Stimulated activated CD4-positive, alpha-beta T cell treated with anti-CD3 and anti-CD28 coated beads, Interleukin-1b, Interleukin-23, amount 100 ng/mL, for 1 hour (primary cell): ENCODE data around the gene C19orf73.
"Not testable (repeated sequence)": the region's sequence is repeated elsewhere in the genome, so short reads cannot be mapped to it uniquely, and the experiment has no call there.

ENCODE experiments used
- DNase-seq, 2 donors: peaks; one replicate each; pipeline ENCODE4 v3.0.0-alpha.2; 2020; ENCODE audit warnings: low read depth in 2 of 2

C19orf73 gene

DNA sequence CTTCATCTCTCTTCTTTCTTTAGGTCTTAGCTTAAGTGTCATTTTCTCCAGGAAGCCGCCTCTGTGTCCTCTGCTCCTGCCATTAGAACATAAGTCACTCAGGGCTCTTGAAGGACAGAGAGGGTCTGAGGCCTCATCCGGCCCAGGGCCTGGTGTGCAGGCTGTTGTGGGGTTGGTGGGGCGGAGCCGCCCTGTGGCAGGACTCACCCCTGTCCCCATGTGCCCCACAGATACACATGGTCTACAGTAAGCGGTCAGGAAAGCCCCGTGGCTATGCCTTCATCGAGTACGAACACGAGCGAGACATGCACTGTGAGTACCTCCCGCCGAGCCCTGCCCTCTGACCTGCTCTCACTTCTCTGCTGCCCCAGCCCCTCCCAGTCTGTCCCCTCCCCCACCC lies 17.8 kb downstream of the C19orf73 start:
- no peak for DNase-seq

DNA sequence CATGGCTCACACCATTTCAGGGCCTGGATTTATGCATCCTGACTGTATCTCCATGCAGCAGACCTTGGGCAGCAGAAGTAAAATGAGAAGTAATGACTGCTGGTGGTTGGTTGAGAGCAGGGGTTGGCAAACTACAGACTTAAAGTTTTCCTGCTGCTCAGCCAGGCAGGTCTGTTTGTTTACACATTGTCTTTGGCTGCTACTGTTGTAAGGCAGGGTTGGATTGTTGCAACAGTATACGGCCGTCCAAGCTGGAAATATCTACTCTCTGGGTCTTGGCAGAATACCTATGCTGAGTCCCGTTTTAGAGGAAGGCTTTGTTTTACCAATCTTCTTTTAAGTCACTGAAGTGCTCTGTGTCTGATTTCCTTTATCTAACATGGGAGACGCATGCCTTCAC lies 20.1 kb downstream of the C19orf73 start:
- DNase-seq: no peak

DNA sequence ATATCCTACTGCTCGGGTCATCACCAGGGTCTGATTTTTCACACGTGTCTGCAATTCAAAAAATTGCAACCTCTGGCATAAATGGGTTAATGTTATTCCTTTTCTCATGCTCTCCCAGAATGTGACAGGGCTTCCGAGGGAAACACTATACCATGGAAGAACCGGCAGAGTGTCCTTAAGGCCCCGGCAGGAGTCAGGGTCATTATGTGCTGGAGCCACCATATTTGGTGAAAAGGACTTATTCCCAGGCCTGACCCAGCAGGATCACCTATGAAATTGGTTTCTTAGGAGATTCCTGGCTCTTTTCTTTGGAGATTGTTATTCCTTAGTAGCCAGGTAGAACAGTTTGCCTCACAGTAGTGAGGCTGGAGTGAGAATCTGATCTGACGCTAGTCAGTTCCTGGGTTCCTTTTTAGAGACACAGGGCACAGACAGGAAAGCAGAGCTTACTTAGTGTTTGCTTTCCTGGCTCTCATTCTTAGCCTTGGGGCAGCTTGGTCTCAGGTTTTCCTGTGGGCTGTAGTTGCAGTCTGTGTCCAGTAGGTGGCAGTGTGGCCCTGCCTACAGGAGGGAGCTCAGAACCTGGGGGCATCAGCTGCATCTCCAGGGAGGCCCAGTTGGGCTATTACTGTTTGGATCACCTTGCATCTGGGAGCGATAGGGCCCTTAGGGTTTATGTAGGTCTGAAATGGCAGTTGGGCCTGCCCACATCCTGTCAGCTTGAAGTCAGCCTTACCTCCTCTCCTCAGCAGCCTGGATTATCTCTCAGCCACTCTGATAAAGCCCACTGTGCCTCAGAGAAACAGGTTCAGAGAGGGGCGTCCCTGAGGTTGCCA lies 21.3 kb downstream of the C19orf73 start:
- DNase-seq: peak; percentile 31 to 39

DNA sequence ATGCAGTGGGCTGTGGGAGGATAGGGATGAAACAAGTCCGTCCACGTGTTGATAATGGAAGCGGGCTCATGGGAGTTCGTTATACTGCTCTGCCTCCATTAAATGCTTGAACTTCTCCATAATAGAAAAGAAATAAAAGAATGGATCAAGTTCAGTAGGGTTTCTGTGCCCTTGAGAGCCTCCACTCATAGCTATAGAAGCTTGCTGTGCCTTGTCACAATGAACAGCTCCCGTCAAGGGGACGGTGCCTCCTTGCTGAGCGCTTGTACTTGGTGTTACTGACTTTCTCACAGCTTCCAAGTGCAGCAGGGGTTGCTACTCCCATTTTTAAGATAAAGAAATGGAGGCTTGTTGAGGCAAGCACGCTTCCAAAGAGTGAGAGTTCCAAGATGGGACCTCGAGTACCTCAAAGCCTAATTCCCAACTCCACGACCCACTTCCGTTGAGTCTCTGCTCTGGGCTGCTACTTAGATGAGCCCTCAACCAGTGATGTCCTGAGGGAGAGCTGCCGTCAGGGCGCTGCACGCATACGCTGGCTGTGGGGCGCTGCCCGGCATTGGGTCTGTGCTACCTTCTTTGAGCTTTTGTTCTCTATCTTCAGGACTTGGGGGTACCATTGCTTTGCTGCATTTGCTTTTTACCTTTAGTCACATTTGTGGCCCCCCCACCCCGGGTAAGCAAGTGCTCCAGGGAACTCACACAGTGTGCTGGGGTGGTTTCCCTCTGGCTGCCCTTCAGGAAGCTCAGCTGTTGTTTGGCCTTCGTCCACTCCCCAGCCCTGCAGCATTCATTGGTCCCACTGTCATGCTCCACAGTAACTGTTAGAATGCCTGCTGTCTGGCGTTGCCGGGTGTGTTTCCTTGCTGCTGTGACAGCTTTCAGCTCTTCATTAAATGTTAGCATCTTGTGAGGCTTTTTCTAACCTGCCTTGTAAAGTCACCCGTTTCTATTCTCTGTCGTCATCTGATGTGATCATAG lies 24.1 kb downstream of the C19orf73 start:
- no peak for DNase-seq

DNA sequence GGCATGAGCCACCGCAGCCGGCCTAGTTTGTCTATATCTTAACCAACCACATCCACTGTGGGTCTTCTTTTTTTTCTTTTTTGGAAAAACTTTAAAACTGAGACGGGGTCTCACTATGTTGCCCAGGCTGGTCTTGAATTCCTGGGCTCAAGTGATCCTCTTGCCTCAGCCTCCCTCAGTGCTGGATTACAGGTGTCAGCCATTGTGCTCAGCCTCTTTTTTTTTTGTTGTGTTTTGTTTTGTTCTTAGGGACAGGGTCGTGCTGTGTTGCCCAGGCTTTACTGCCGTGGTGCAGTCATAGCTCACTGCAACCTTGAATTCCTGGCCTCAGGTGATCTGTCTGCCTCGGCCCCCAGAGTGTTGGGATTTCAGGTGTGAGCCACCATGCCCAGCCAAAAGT lies 26.3 kb downstream of the C19orf73 start:
- DNase-seq: no peak

DNA sequence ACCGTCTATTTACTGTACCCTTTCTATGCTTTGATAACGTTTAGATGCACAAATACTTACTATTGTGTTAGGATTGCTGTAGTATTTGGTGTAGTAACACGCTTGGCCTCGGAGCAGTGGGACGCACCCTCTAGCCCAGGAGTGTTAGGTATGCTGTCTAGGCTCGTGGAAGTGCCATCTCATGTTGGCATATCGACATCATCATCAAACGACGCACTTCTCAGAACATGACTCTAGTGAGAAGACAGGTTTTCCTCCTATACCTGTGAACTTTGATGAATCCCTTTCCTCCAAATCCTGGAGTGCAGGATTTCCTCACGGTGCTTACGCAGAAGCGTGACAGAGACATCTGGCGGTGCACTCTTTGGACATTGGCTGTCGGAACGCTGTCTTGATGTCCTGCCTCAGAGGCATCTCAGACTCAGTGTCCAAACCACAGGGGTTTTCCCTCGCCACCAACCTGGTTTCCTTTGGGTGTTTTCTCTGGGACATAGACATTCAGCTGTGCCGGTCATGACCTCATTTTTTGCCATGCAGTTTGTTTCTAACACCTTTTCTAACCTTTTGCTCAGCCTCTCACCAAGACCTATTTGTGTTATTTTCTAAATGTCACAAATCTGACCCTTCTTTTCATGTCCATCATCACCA lies 27.4 kb downstream of the C19orf73 start:
- no peak for DNase-seq

DNA sequence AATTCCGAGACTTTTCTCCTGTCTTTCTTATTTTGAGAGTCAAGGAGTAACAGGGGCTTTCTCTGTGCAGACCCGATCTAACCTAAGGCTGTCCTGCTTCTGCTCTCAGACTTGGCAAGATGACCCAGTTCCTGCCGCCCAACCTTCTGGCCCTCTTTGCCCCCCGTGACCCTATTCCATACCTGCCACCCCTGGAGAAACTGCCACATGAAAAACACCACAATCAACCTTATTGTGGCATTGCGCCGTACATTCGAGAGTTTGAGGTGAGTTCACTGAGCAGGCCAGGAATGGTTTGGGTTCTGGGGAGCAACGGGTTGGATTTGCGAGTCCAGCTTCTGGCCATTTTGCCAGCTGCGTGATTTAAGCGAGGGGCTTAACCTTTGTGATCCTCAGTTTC lies 32.6 kb downstream of the C19orf73 start:
- no peak for DNase-seq

DNA sequence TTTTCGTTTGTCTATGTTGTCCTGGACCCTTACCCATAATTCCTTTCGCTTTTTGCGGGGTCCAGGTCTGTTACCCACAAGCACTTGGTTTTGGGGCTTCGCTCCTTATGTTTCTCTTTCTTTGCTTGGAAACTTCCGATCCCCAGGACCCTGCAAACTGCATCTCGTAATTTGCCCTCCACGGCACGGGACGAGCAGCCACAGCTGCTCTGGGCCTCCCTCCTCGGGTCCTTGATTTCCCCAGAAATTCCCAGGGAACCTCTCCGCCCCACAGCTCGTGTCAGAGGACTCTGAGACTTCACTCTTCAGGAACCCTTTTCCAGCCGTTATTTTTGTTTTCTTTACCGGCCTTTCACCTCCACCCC lies 33.1 kb downstream of the C19orf73 start:
- no peak for DNase-seq

DNA sequence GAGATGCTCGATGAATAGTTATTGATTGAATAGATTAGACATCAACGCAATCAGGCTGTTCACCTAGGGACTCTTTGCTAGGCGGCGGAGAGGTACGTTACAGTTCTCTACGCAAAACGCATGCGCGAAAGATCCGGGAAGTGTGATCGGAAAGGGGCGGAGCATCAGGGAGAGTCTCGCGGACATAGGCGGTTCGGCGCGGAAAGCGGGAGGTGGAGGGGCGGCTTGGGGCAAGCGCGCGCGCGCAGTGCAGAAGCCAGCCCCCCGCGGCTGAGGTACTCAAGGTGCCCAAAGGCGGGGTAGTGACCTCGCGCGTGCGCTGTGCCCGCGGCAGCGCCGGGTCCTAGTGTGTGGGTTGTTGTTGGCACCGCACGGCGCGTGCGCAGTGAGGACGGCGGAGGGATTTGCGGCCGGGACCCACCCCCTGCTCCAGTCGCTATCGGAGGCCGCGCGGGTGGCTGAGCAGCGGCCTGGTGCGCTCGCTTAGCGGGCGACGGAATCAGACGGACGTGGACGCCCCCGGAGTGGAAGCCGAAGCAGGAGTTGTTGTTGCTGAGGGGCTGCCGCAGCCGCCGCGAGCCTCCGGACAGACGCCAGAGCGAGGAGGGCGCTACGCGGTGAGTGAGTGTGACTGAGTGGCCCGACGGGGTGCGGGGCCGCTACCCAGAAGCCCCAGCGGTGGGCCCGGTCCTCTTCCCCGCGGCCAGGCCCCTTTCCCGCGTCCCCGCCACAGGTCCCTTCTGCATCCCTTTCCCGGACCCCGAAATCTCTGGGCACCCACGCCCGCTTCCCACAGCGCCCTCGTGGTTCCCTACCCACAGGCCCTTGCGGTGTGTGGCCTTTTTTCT lies 33.7 kb downstream of the C19orf73 start, which contains the start of gene SNRNP70:
SNRNP70 (plus strand) TSS at position 432 of the 848 bp plus-strand sequence. CDS start 964 bp downstream, outside the sequence.
- peak; percentile 95 to 99 for DNase-seq

DNA sequence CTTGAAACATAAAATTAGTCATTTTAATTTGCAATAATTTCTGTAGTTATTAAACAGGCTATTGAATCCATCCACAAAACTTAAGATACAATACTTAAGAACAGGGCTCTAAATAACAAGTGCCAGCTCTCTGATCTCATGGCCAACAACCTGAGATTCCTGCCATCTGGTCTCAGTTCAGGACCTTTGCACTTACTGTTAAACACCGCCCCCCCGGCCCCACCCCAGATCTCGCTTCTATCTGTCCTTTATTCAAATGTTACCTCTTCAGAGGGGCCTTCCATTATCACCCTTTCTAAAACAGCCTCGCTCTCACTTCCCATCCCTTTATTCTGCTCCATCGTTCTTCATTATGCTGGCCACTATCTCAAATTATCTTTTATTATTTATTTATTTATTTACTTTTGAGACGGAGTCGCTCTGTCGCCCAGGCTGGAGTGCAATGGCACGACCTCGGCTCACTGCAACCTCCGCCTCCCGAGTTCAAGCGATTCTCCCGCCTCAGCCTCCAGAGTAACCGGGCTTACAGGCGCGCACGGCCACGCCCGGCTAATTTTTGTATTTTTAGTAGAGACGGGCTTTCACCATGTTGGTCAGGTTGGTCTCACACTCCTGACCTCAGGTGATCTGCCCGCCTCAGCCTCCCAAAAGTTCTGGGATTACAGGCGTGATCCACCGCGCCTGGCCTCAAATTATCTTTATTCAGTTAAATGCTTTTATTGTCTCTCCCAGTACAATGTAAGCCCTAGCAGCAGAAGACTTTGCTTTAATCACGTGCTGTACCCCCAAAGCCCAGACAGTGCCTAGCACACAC lies 34.5 kb downstream of the C19orf73 start:
- no peak for DNase-seq

DNA sequence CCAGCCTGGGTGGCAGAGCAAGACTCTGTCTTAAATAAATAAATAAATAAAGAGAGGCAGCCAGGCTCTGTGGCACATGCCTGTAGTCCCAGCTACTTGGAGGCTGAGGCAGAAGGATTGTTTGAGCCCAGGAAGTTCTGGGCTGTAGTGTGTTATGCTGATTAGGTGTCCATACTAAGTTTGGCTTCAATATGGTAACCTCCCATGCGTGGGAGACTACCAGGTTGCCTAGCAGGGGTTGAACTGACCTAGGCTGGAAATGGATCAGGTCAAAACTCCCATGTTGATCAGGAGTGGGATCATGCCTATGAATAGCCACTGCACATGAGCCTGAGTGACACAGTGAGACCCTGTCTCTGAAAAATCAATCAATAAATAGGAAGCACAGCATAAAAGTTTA lies 37.7 kb downstream of the C19orf73 start:
- no peak for DNase-seq

DNA sequence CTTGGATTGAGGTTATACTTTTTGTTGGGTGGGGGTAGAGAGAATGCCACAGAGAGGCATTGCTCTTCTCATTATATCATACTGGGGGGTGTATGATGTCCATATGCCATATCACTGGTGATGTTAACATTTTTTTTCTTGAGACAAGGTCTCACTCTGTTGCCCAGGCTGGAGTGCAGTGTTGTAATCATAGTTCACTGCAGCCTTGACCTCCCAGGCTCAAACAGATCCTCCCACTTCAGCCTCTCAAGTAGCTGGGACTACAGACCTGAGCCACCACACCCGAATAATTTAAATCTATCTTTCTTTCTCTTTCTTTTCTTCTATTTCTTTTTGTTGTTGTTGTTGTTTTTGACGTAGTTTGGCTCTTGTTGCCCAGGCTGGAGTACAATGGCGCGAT lies 38.6 kb downstream of the C19orf73 start:
- DNase-seq: no peak

DNA sequence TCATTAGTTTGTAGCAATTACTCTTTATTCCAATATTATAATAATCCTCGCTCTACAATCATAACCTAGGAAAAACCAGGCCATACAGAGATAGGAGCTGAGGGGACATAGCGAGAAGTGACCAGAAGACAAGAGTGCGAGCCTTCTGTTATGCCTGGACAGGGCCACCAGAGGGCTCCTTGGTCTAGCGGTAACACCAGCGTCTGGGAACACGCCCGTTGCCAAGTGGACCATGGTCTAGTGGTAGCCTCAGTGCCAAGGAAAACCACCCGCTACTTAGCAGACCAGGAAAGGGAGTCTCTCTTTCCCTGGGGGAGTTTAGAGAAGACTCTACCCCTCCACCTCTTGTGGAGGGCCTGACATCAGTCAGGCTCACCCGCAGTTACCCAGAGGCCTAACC lies 44.1 kb downstream of the C19orf73 start:
- DNase-seq: not testable (repeated sequence)

DNA sequence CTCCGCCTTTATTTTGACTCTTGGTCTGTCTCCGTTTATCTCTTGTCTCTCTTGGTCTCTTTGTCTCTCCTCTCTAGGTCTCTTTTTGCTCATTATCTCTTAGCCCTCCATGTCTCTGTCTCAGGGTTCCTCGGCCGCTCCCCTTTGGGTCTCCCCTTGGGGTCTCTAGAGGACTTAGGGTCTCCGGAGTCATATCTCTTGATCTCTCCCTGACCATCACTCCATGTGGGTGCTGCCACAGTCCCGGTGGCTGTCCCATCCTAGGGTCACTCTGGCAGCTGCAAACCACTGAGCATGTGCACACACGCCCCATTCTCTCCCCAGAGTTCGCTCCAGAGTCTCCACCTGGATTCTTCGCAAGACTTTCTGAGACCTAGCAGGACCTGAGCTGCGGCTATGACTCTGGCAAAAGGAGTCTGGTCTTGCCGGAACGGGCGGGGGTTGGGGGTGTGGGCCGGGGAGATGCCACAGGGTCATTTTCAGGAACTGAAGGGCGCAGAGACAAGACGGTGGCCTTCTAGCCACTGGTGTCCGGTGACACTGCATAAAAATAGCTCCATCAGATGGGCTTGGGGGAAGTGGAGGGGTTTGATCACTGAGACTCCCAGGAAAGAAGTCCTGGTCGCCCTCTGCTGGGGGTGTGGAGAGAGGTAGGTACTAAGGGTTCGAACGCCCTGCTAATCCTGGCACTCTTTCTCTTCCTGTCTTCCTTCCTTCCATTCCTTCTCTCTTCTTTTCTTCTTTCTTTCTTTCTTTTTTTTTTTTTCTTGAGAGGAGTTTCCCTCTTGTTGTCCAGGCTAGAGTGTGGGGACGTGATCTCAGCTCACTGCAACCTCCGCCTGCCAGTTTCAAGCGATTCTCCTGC lies 45.2 kb downstream of the C19orf73 start:
- DNase-seq: no peak

DNA sequence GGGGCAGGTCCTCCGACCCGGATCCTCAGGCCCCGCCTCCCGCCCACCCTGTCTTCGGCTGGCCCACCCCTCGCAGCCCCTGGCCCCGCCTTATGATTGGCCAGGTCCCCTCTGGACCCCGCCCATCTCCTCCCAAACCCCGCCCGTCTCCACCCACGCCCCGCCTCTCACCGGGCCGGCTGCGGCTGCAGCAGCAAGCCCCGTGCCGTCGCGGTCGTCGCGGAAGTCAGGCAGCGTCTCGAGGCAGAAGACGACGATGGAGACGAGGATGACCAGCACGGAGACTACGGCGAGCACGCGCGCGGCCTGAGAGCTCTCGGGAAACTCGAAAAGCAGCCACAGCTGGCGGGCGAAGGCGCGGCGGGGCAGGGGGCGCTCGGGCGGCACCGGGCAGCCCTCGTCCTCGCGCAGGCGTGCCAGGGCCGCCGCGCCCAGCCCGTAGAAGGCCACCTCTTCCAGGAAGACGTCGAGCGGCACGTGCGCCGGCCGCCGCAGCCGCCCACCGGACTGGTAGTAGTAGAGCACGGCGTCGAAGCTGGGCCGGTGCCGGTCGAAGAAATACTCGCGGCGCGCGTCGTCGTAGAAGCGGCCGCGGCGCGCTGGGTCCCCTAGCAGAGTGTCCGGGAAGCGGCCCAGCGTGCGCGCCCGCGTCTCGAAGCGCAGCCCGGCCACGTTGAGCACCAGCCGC lies 46.9 kb downstream of the C19orf73 start:
- DNase-seq: no peak

DNA sequence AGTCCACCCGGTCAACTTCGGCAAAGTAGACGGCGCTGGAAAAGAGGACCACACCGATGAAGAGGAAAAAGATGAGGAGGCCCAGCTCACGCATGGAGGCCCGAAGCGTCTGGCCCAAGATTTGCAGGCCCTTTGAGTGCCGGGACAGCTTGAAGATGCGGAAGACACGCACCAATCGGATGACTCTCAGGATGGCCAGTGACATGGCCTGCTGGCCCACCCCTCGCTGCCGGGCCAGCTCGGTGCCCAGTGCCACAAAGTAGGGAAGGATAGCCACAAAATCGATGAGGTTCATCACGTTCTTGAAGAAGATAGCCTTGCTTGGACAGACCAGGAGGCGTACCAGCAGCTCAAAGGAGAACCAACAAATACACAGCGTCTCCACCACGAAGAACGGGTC lies 48.5 kb downstream of the C19orf73 start:
- no peak for DNase-seq

DNA sequence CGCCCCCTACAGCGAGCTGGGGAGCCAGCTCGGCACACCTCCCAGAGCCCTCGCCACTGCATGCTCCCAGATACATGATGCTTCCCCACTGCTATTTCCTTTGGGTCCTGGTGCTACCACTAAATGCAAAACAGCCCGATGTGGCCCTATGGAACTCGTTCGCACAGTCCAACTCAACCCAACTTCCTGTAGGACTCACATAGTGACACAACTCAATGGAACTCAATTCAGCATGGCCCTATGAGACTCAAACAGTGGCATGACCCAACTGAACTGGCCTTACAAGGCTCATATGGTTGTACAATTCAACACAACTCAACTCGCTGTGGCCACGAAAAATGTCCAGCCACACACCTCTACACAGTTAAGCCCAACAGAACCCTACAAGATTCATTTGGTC lies 49.9 kb downstream of the C19orf73 start:
- no peak for DNase-seq
